A673 (cell line): ENCODE data around the gene TBC1D16. TPM values are rescaled to one million over a fixed set of nuclear protein-coding genes. Genes with fewer than 3 reads are reported as not detected.

Experiments used
- BruUV-seq: library from RNA; stranded (reverse); fragments of 400-500 nt; replicated peaks from 2 replicates; lab custom pipeline; 2021; lab: Mats Ljungman, UMichigan
- CTCF ChIA-PET: fragments of 300-600 bp; sonication (Branson Sonifier 250); formaldehyde crosslinking; loops from one replicate; lab custom pipeline; 2022; ENCODE audit warnings: antibody characterized with exemption; lab: Charles Lee
- POLR2A ChIA-PET: fragments of 300-600 bp; sonication (Branson Sonifier 250); formaldehyde crosslinking; loops from one replicate; lab custom pipeline; 2022; ENCODE audit warnings: antibody characterized with exemption; ENCODE audit not compliant: low non-redundant PET; lab: Charles Lee
- DNase-seq: peaks from one replicate; pipeline ENCODE4 v3.0.0-alpha.2; 2015; ENCODE audit warnings: low spot score
- H3K27ac ChIP-seq: fragments of 200-600 bp; sonication (generic); 2 replicates; pipeline ENCODE4 v1.5.1; 2016; ENCODE audit warnings: mixed run types, low read depth, mild to moderate bottlenecking, mixed read lengths, antibody characterized with exemption, low read length; ENCODE audit not compliant: poor library complexity, severe bottlenecking
- H3K27me3 ChIP-seq: fragments of 200-600 bp; sonication (generic); replicated peaks from 2 replicates; pipeline ENCODE4 v1.6.1; 2017; ENCODE audit warnings: mixed run types, low read depth, mild to moderate bottlenecking, mixed read lengths, antibody characterized with exemption, low read length; ENCODE audit not compliant: insufficient read depth, poor library complexity
- H3K36me3 ChIP-seq: fragments of 200-600 bp; sonication (generic); 2 replicates; pipeline ENCODE4 v1.6.1; 2016; ENCODE audit warnings: mixed run types, mild to moderate bottlenecking, mixed read lengths, antibody characterized with exemption, low read length; ENCODE audit not compliant: insufficient read depth, poor library complexity, severe bottlenecking
- H3K4me1 ChIP-seq: fragments of 200-600 bp; sonication (generic); 2 replicates; pipeline ENCODE4 v1.6.1; 2017; ENCODE audit warnings: mixed run types, mild to moderate bottlenecking, mixed read lengths, antibody characterized with exemption, low read length; ENCODE audit not compliant: insufficient read depth, poor library complexity, severe bottlenecking
- H3K4me3 ChIP-seq: fragments of 200-600 bp; sonication (generic); 2 replicates; pipeline ENCODE4 v1.5.1; 2016; ENCODE audit warnings: low read depth, mixed run types, mild to moderate bottlenecking, mixed read lengths, low read length; ENCODE audit not compliant: poor library complexity, severe bottlenecking
- H3K9me3 ChIP-seq: fragments of 200-600 bp; sonication (generic); 2 replicates; pipeline ENCODE4 v1.6.1; 2016; ENCODE audit warnings: mixed run types, low read depth, mild to moderate bottlenecking, mixed read lengths, antibody characterized with exemption, low read length; ENCODE audit not compliant: poor library complexity, severe bottlenecking
- CTCF ChIP-seq: fragments of 300-800, 200-600 bp; sonication (generic); conservative IDR thresholded peaks from 2 replicates; pipeline ENCODE4 v1.5.1; 2017; ENCODE audit warnings: low read depth, mild to moderate bottlenecking, antibody characterized with exemption, low read length, moderate library complexity, mixed read lengths
- EZH2 ChIP-seq: fragments of 200-600 bp; sonication (generic); IDR thresholded peaks from 2 replicates; pipeline ENCODE4 v1.6.1; 2017; ENCODE audit warnings: borderline replicate concordance, low read depth, mild to moderate bottlenecking, mixed read lengths, antibody characterized with exemption, low read length; ENCODE audit not compliant: poor library complexity, severe bottlenecking
- intact Hi-C: fragments of 100-400 bp; cut with micrococcal nuclease; formaldehyde crosslinking; loops from one replicate; pipeline ENCODE4 v1.10.0; 2022; ENCODE audit not compliant: unreplicated experiment
- total RNA-seq: library from RNA; stranded (reverse); gene quantifications from 2 replicates; pipeline ENCODE4 v1.2.3, GENCODE V29; 2021

Gene TBC1D16
- total RNA-seq, 1 experiment from 2014 or later, result 49.1 TPM

GRCh38 chr17:80017226-80018010, 18.3 kb downstream of the TBC1D16 start:
- H3K27me3 ChIP-seq, result no peaks in the 10 kb centered on the region
- no TSS peak for BruUV-seq
- DNase-seq, result no peak
- TF ChIP-seq CTCF, result no peak
- ChIA-PET POLR2A (no interaction called here), CTCF (interaction anchor here (0.7 to 0.9 kb wide), 3 partner anchors 9 to 301 kb away, joined by 3 to 5 read pairs (median 3); no protein-coding TSS in a partner anchor)
- no peak overlapping the region for H3K27ac ChIP-seq
- intact Hi-C loops, result no loop called here
- H3K4me3 ChIP-seq, result no peak overlapping the region
- H3K9me3 ChIP-seq, result no peaks in the 10 kb centered on the region
- no peaks in the 10 kb centered on the region for H3K4me1 ChIP-seq
- peaks cover 10% of the 10 kb centered on the region for H3K36me3 ChIP-seq

GRCh38 chr17:80012765-80013741, 22.6 kb downstream of the TBC1D16 start:
- no peaks in the 10 kb centered on the region for H3K4me1 ChIP-seq
- no TSS peak for BruUV-seq
- peaks cover 16% of the 10 kb centered on the region for H3K36me3 ChIP-seq
- DNase-seq, result no peak
- TF ChIP-seq EZH2 (no peak), CTCF (no peak)
- intact Hi-C loops, result no loop called here
- no peak overlapping the region for H3K27ac ChIP-seq
- ChIA-PET CTCF (no interaction called here), POLR2A (no interaction called here)
- H3K4me3 ChIP-seq, result no peak overlapping the region
- H3K9me3 ChIP-seq, result no peaks in the 10 kb centered on the region
- H3K27me3 ChIP-seq, result no peaks in the 10 kb centered on the region

- ChIA-PET CTCF (no interaction called here), POLR2A (no interaction called here)
- BruUV-seq, result no TSS peak
- Histone ChIP-seq H3K36me3 (peaks cover 16% of the 10 kb centered on the region), H3K4me3 (no peak overlapping the region), H3K27ac (no peak overlapping the region), H3K9me3 (no peaks in the 10 kb centered on the region), H3K27me3 (no peaks in the 10 kb centered on the region), H3K4me1 (no peaks in the 10 kb centered on the region)
- intact Hi-C loops, result no loop called here
- TF ChIP-seq EZH2 (no peak), CTCF (no peak)
- no peak for DNase-seq
Measured at GRCh38 chr17:80011989-80012555, 23.6 kb downstream of the TBC1D16 start.
